ENCODE data around the gene KLHL18.

DNA sequence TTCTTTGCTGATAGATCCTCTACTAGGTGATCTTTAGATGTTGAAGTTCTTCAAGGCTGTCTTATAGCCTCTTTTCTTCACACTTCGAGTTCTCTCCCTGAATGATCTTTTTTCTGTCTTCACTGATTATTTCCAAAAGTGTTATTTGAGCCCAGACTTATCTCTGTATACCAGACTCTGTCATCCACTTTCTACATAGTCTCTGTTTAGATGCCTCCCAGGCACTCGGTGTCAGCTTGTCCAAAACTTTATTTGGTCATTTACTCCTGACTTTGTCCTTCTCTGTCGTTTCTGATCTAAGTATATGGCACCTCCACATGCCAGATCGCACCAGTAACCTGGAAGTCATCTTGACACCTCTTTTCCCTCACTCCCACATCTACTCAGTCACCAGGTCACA lies 27.6 kb downstream of the KLHL18 start:
- TF ChIP-seq, protein P1, sequence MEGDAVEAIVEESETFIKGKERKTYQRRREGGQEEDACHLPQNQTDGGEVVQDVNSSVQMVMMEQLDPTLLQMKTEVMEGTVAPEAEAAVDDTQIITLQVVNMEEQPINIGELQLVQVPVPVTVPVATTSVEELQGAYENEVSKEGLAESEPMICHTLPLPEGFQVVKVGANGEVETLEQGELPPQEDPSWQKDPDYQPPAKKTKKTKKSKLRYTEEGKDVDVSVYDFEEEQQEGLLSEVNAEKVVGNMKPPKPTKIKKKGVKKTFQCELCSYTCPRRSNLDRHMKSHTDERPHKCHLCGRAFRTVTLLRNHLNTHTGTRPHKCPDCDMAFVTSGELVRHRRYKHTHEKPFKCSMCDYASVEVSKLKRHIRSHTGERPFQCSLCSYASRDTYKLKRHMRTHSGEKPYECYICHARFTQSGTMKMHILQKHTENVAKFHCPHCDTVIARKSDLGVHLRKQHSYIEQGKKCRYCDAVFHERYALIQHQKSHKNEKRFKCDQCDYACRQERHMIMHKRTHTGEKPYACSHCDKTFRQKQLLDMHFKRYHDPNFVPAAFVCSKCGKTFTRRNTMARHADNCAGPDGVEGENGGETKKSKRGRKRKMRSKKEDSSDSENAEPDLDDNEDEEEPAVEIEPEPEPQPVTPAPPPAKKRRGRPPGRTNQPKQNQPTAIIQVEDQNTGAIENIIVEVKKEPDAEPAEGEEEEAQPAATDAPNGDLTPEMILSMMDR (IDR thresholded peaks at IDR 0.05): no peak
- TF ChIP-seq POLR2AphosphoS5 (IDR thresholded peaks at IDR 0.05): no peak

All from sigmoid colon (tissue), 4 donors.